Smooth muscle cell (in vitro differentiated cells): Measurements from ENCODE around the gene SDF2L1. TPM values are rescaled to one million over a fixed set of nuclear protein-coding genes. Genes with fewer than 3 reads are reported as not detected.
A peak's percentile ranks its signal among the peaks of the same experiment; 100 is the strongest.

Source experiments
- DNase-seq: peaks from one replicate; lab custom pipeline; 2025; ENCODE audit not compliant: unreplicated experiment; lab: John Stamatoyannopoulos, UW
- H2AFZ ChIP-seq: fragments of 200-600 bp; sonication (generic); 2 replicates; pipeline ENCODE4 v1.6.0; 2016; ENCODE audit warnings: antibody characterized with exemption, low read depth, mild to moderate bottlenecking
- H3F3A ChIP-seq: fragments of 200-600 bp; sonication (generic); 2 replicates; pipeline ENCODE4 v1.6.0; 2017; ENCODE audit warnings: antibody characterized with exemption, low read depth
- H3K27ac ChIP-seq: fragments of 200-600 bp; sonication (generic); 2 replicates; pipeline ENCODE4 v1.5.1; 2016; ENCODE audit warnings: low read depth, mild to moderate bottlenecking
- H3K27me3 ChIP-seq: fragments of 200-600 bp; sonication (generic); 2 replicates; pipeline ENCODE4 v1.6.1; 2016; ENCODE audit warnings: low read depth, mild to moderate bottlenecking
- H3K36me3 ChIP-seq: fragments of 200-600 bp; sonication (generic); 2 replicates; pipeline ENCODE4 v1.5.1; 2016; ENCODE audit warnings: low read depth
- H3K4me1 ChIP-seq: fragments of 200-600 bp; sonication (generic); 2 replicates; pipeline ENCODE4 v1.5.1; 2016; ENCODE audit warnings: low read depth
- H3K4me2 ChIP-seq: fragments of 200-600 bp; sonication (generic); 2 replicates; pipeline ENCODE4 v1.6.0; 2016; ENCODE audit warnings: mild to moderate bottlenecking
- H3K4me3 ChIP-seq: fragments of 200-600 bp; sonication (generic); 2 replicates; pipeline ENCODE4 v1.5.1; 2016; ENCODE audit warnings: mild to moderate bottlenecking
- H3K79me2 ChIP-seq: fragments of 200-600 bp; sonication (generic); 2 replicates; pipeline ENCODE4 v1.6.0; 2016; ENCODE audit warnings: low read depth, mild to moderate bottlenecking
- H3K9ac ChIP-seq: fragments of 200-600 bp; sonication (generic); 2 replicates; pipeline ENCODE4 v1.6.0; 2016; ENCODE audit warnings: low read depth
- H3K9me3 ChIP-seq: fragments of 200-600 bp; sonication (generic); replicated peaks from 2 replicates; pipeline ENCODE4 v1.5.1; 2016; ENCODE audit warnings: low read depth
- H4K20me1 ChIP-seq: fragments of 200-600 bp; sonication (generic); 2 replicates; pipeline ENCODE4 v1.6.0; 2016; ENCODE audit warnings: low read depth
- CTCF ChIP-seq: fragments of 200-600 bp; sonication (generic); IDR thresholded peaks from 2 replicates; pipeline ENCODE4 v1.5.1; 2017; ENCODE audit warnings: borderline replicate concordance, mild to moderate bottlenecking, antibody characterized with exemption; ENCODE audit not compliant: insufficient read depth, poor library complexity, severe bottlenecking
- WGBS: methylation state at CpG from one replicate; pipeline ENCODE4 v1.1.7; 2016; ENCODE audit warnings: low lambda C conversion rate; 5-methylcytosine and 5-hydroxymethylcytosine counted together
- polyA plus RNA-seq: library from polyadenylated mRNA; unstranded; fragments of >200 nt; fragmentation: Nextera tagmentation; extraction: Ambion mirVana; gene quantifications from 2 replicates; pipeline ENCODE4 v1.2.1, GENCODE V29; 2016
- total RNA-seq: library from RNA; depleted of rRNA; stranded (reverse); fragments of >200 nt; gene quantifications from 2 replicates; pipeline ENCODE4 v1.2.3, GENCODE V29; 2014

Gene SDF2L1
- total and polyA plus RNA-seq, 2 experiments from 2014 or later = 24.9 to 102 TPM

- WGBS = 87% methylated on average over 4 of the region's 4 CpGs
- no peak for TF ChIP-seq CTCF
These were observed 2.7 kb upstream of the SDF2L1 start for GRCh38 chr22:21639359-21639758.

GRCh38 chr22:21640810-21641209 is 1.3 kb upstream of the SDF2L1 start:
- H3K79me2 ChIP-seq = no peaks in the 10 kb centered on the region
- H3K9ac ChIP-seq = no peak overlapping the region
- WGBS = 89% methylated on average over 5 of the region's 5 CpGs

More at GRCh38 chr22:21639359-21639758, 2.7 kb upstream of the SDF2L1 start:
- Histone ChIP-seq H3K36me3 (no peaks in the 10 kb centered on the region), H2AFZ (no peak overlapping the region), H3K79me2 (no peaks in the 10 kb centered on the region), H3K4me3 (no peak overlapping the region), H3K27ac (no peak overlapping the region), H3K4me1 (peaks cover 4% of the 10 kb centered on the region), H3F3A (no peaks in the 10 kb centered on the region), H4K20me1 (peaks cover 10% of the 10 kb centered on the region), H3K9ac (no peak overlapping the region), H3K9me3 (no peaks in the 10 kb centered on the region), H3K4me2 (no peak overlapping the region), H3K27me3 (no peaks in the 10 kb centered on the region)
- DNase-seq = no peak

GRCh38 chr22:21641417-21641788 is 699 bp upstream of the SDF2L1 start:
- Histone ChIP-seq H3F3A (no peaks in the 10 kb centered on the region), H3K36me3 (no peaks in the 10 kb centered on the region), H3K4me3 (peak overlapping the region; percentile 78), H3K27me3 (no peaks in the 10 kb centered on the region), H4K20me1 (peaks cover 10% of the 10 kb centered on the region), H2AFZ (peak overlapping the region; percentile 84), H3K4me1 (peaks cover 4% of the 10 kb centered on the region), H3K9me3 (no peaks in the 10 kb centered on the region), H3K4me2 (peak overlapping the region; percentile 89), H3K9ac (peak overlapping the region; percentile 52), H3K79me2 (no peaks in the 10 kb centered on the region), H3K27ac (peak overlapping the region; percentile 52)
- DNase-seq = no peak
- TF ChIP-seq CTCF = peak; percentile 38
- 9% methylated on average over 9 of the region's 9 CpGs for WGBS

More at GRCh38 chr22:21640810-21641209, 1.3 kb upstream of the SDF2L1 start:
- Histone ChIP-seq H2AFZ (no peak overlapping the region), H3F3A (no peaks in the 10 kb centered on the region), H3K4me1 (peaks cover 4% of the 10 kb centered on the region), H3K36me3 (no peaks in the 10 kb centered on the region), H3K27me3 (no peaks in the 10 kb centered on the region), H3K4me3 (no peak overlapping the region), H3K9me3 (no peaks in the 10 kb centered on the region), H3K27ac (no peak overlapping the region), H4K20me1 (peaks cover 10% of the 10 kb centered on the region), H3K4me2 (no peak overlapping the region)
- no peak for DNase-seq
- TF ChIP-seq CTCF = no peak
